Measurements from ENCODE around the gene NDUFA5. TPM values are rescaled to one million over a fixed set of nuclear protein-coding genes. Genes with fewer than 3 reads are reported as not detected.

The NDUFA5 gene
- total RNA-seq, 1 experiment from 2014 or later: 108 TPM

DNA sequence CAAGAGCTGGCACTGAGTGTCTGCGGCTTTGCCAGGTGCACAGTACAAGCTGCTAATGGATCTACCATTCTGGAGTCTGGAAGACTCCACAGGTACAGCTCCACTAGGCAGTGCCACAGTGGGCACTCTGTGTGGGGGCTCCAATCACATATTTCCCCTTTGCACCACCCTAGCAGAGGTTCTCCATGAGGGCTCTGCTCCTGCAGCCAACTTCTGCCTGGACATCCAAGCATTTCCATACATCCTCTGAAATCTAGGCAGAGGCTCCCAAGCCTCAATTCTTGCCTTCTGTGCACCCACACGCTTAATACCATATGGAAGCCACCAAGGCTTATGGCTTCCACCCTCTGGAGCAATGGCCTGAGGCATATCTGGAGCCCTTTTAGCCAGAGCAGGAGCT is 52.4 kb downstream of the NDUFA5 start:
- DNase-seq (ENCODE audit: low spot score): no peak

DNA sequence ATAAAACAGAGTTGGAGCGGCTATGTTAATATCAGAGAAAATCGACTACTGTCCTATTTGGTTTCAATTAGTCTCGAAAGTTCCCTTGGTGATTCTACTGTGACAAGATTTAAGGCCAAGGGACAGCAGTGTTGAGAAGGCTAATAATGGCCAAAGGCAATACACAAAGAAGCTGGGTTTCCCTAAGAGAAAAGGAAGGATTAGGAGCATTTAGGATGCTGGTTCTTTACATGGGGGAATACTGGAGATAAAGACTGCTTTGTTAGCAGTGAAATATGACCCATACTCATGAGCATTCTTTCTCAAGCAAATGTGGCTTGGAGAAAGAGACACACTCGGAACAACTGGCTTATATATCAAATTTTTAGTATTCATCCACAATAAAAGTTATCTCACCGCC is 55.4 kb downstream of the NDUFA5 start:
- no peak for DNase-seq (ENCODE audit: low spot score)

DNA sequence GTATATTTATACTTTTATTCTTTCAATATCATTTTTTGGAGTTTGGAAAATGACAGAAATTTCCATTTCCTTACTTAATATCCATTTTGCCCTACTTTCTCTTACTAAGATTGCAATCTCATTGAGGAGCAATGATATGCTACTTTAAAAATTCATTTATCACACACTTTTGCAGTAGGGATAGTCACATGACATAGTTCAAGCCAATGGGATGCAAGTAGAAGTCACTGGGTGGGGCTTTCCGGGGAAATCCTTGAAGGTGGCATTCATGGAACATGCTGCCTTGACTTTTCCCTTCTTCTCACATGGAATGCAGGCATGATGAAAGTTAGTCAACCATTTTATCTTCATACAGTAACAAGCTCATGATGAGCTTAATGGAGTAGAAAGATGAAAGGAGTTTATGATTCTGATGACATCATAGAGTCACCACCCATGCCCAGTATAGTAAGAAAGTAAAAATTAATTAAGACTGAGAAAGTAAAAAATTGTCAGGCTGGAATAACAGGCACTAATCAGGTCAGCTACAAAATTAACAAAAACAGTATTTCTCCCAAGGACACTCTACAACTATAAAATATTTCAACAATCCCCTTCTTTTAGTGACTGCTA is 56.6 kb downstream of the NDUFA5 start:
- DNase-seq (ENCODE audit: low spot score): no peak

DNA sequence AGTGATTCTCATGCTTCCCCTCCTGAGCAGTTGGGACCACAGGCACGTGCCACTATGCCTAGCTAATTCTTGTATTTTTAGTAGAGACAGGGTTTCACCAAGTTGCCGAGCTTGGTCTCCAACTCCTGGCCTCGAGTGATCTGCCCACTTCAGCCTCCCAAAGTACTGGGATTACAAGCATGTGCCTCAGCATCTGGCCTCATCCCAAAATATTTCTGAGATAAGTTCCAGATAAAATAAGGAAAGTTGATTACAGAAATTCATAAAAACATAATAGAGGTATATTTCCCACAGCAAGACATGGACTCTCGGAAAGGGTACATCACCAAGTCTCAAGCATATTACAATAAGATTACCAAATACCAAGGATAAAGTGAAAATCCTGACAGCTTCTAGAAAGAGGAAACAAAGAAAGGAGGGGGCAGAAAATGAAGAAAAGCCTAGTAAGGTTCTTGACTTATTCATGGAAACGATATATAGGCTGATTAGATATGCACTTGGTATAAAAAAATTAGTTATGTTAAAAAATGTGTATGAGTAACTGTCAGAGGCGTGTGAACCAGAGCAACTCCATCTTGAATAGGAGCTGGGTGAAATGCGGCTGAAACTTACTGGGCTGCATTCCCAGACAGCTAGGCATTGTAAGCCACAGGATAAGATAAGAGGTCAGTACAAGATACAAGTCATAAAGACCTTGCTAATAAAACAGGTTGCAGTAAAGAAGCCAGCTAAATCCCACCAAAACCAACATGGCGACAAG is 58.2 kb downstream of the NDUFA5 start:
- no peak for DNase-seq (ENCODE audit: low spot score)

DNA sequence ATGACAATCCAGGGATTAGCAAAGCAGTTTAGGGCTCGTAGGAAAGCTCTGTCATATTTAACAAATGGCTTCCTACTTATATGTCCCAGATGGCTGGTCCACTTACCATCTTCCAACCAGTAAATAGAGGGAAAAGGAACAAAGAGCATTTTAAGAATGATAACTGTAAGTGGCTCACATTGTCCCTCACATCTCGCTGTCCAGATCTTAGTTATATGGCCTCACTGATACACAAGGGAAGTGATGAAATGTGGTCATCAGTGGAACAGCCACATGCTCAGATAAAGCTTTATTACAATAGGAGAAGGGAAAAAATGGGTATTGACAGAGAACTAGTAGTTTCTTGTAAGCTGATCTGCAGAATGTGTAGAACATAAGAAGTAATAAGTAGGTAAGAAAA is 59.0 kb downstream of the NDUFA5 start:
- DNase-seq (ENCODE audit: low spot score): no peak

DNA sequence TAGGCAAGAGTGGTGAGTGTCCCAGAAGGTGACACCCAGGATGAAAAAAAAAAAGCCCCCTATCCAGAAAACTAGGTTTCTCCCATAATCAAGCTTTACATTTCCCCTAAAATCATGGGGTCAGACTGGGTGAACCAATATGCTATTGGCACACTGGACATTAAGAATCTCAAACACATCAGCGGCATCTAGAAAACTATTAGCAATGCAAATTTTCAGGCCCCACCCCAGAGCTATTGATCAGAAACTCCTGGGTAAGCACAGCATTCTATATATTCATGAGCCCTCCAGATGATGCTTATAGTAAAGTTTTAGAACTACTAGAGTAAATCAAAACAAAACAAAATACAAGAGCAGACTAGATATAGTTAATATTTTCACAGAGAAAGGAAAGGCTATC is 59.6 kb downstream of the NDUFA5 start:
- no peak for DNase-seq (ENCODE audit: low spot score)

DNA sequence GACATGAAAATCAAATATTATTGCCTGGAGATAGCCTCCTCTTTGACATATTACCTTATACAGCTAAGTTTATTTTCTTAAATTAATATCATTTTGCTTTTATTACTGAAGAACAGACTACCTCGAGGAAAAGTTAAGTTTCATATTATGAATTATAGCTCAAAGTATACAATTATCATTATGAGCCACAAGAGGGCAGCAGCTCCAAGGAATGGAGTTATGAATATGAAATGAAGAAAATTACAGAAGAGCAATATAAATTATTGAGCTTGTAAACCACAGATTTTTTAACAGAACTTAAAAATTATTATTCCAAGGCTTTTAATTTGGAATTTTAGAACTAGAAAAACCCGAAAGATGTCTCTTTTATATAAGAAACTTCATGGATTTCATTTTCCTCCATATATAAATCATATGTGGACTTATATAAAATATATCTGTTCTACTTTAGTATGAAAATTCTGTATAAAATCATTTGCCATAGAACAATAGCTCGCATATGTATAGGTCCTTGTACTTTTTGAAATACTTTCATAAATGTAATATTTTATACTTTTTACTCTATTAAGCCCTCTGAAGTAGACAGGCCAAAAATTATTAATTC is 63.3 kb downstream of the NDUFA5 start:
- DNase-seq (ENCODE audit: low spot score): no peak

DNA sequence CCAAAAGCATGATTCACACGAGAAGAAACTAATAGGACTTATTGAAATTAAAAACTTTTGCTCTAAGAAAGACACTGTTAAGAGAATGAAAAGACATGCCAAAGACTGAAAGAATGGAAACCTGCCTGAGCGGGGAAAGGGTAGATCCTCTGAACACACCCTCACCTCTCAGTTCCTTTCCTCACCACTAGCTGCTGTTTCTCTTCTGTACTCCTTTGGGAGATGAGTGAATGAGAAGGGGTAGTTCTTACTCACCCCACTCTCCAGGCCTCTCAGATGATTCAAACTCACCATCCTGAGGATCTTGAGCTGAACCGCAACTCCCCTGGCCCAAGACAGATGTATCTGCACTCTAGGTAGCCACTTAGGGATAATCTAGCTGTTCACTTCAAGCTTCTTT is 65.1 kb downstream of the NDUFA5 start:
- DNase-seq (ENCODE audit: low spot score): no peak

Other genes with a start within 250 kb of the NDUFA5 start
- gene IQUB, start 23.2 kb downstream of the NDUFA5 start, total RNA-seq (2014; rRNA removed; shearing (Covaris generic)): 0.08 TPM in 1 of 2 replicates, not detected in the other
- not detected in 2 replicates for gene ASB15, start 44.0 kb upstream of the NDUFA5 start, total RNA-seq (2014; rRNA removed; shearing (Covaris generic))
- not detected in 2 replicates for gene LMOD2, start 98.0 kb upstream of the NDUFA5 start, total RNA-seq (2014; rRNA removed; shearing (Covaris generic))
- gene WASL, start 191.2 kb upstream of the NDUFA5 start, total RNA-seq (2014; rRNA removed; shearing (Covaris generic)): 7.9 and 12.8 TPM in 2 replicates

Data from H4 (cell line).